ENCODE measurements around the gene SF3B4.
"Not testable (repeated sequence)": the region's sequence is repeated elsewhere in the genome, so short reads cannot be mapped to it uniquely, and the experiment has no call there.

SF3B4 gene

GRCh38 chr1:149888247-149888998 is 39.2 kb downstream of the SF3B4 start:
- peak; percentile 31 to 52 for DNase-seq (ENCODE audit: low read depth in 2 of 2)

DNA sequence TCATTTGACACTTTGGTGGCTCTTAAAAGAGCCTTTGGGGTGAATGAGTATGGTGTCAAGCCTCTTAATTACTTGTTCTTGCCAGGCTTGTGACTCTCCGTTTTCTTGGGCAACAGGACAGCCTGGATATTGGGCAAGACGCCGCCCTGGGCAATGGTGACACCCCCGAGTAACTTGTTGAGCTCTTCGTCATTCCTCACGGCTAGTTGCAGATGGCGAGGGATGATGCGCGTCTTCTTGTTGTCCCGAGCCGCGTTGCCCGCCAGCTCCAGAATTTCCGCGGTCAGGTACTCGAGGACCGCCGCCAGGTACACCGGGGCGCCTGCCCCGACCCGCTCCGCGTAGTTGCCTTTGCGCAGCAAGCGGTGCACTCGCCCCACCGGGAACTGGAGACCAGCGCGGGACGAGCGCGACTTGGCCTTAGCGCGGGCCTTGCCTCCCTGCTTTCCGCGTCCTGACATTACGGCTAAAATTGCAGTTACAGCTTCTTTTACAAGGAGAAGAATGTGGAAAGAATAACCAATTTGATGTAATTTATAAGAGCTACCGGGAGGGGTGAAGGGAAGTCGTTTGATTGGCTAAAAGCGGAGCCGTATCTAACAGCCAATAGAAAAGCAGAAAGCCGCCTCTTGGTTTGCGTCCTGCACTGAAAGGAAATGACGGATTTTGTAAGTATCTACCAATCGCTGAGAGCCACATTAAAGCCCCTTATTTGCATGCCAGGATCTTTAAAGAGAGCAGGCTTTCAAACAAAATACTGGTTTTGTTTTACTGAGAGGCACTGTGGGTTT is 40.0 kb downstream of the SF3B4 start:
- DNase-seq (ENCODE audit: low read depth in 2 of 2): peak; percentile 27 to 61

GRCh38 chr1:149887196-149887455 is 40.5 kb downstream of the SF3B4 start:
- DNase-seq (ENCODE audit: low read depth in 2 of 2): not testable (repeated sequence)

GRCh38 chr1:149886396-149887195 is 41.0 kb downstream of the SF3B4 start:
- DNase-seq (ENCODE audit: low read depth in 2 of 2): peak; percentile 49 to 77

GRCh38 chr1:149886121-149886395 is 41.5 kb downstream of the SF3B4 start:
- not testable (repeated sequence) for DNase-seq (ENCODE audit: low read depth in 2 of 2)

DNA sequence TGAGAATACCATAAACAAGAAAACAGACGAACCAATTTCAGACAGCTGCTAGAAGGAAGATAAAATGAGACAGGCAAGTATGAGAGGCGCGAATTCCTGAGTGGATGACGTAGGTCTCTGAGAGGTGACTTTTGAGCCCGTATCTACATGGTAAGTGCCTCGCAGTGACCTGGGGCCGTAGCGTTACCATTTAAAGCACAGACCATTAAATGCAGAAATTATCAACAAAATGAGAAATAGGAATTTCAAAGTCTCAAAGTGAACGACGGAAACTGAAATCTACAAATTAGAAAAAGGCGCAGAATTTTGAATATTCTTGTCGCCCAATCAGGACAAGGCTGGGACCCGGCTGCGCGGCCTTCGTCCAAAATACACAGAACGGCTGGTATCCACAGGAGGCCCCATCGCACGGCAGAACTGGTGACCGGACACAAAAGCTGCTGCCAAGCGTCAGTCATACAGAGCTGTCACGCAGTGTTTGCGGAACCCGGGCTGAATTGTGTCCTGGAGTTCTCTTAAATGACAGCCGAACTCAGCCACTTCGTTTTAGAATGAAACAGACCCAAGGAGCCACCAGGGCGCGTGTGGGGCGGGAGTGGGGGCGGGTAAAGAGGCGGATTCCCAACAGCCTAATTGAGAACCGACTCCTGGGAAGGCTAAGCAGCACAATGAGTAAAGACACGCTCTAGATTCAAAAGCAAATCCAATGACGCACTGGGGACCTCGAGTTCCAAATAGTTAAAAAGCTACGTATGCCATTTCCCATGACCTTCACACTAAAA is 42.1 kb downstream of the SF3B4 start:
- DNase-seq (ENCODE audit: low read depth in 2 of 2): peak in 1 of 2 donors; percentile 32

- DNase-seq (ENCODE audit: low read depth in 2 of 2): no peak
Observed at GRCh38 chr1:149884433-149885338, 42.9 kb downstream of the SF3B4 start.

- no peak for DNase-seq (ENCODE audit: low read depth in 2 of 2)
Observed at GRCh38 chr1:149883598-149884247, 43.9 kb downstream of the SF3B4 start.

GRCh38 chr1:149881876-149882275 is 45.7 kb downstream of the SF3B4 start:
- no peak for DNase-seq (ENCODE audit: low read depth in 2 of 2)

DNA sequence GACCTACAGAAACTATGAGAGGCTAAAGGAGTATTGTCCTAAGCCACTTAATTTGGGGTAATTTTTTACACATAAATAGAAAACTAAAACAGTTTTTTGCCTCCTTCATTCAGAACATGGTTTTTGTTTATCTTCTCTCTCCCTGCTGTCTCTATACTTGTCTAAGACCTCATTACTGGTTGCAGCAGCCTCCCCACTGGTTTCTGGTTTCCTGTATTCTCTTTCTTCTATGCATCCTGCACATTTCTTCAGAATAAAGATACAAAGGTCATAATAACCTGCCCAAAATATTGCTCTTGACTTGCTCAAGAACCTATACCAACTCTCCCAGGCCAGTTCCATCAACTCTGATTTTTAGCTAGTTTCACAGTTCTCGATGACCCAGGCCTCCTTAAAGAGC is 48.0 kb downstream of the SF3B4 start:
- DNase-seq (ENCODE audit: low read depth in 2 of 2): no peak

- no peak for DNase-seq (ENCODE audit: low read depth in 2 of 2)
Observed at GRCh38 chr1:149877211-149877946, 50.2 kb downstream of the SF3B4 start.
